MM.1S (cell line): ENCODE results near the gene BDKRB1.

Experiments
- DNase-seq: peaks from one replicate; pipeline ENCODE4 v3.0.0-alpha.2; 2015
- H2AFZ ChIP-seq: fragments of 300-600 bp; sonication (generic); 2 replicates; pipeline ENCODE4 v1.6.0; 2016; ENCODE audit warnings: antibody characterized with exemption, low read length
- H3F3A ChIP-seq: fragments of 300-600 bp; sonication (generic); 2 replicates; pipeline ENCODE4 v1.6.1; 2016; ENCODE audit warnings: mild to moderate bottlenecking, antibody characterized with exemption, low read length, moderate library complexity, mixed read lengths; ENCODE audit not compliant: insufficient read depth
- H3K27ac ChIP-seq: fragments of 300-600 bp; sonication (generic); 2 replicates; pipeline ENCODE4 v1.5.1; 2016; ENCODE audit warnings: mild to moderate bottlenecking, low read length
- H3K27me3 ChIP-seq: fragments of 300-600 bp; sonication (generic); replicated peaks from 2 replicates; pipeline ENCODE4 v1.6.0; 2016; ENCODE audit warnings: low read length; ENCODE audit not compliant: insufficient read depth
- H3K36me3 ChIP-seq: fragments of 300-600 bp; sonication (generic); replicated peaks from 2 replicates; pipeline ENCODE4 v1.6.1; 2016; ENCODE audit warnings: mild to moderate bottlenecking, low read length, mixed read lengths; ENCODE audit not compliant: insufficient read depth
- H3K4me1 ChIP-seq: fragments of 300-600 bp; sonication (generic); 2 replicates; pipeline ENCODE4 v1.6.1; 2016; ENCODE audit warnings: low read length, mixed read lengths
- H3K4me2 ChIP-seq: fragments of 300-600 bp; sonication (generic); 2 replicates; pipeline ENCODE4 v1.6.0; 2016; ENCODE audit warnings: low read depth, low read length
- H3K4me3 ChIP-seq: fragments of 300-600 bp; sonication (generic); 2 replicates; pipeline ENCODE4 v1.5.1; 2016; ENCODE audit warnings: low read length, mixed read lengths
- H3K79me2 ChIP-seq: fragments of 300-600 bp; sonication (generic); 2 replicates; pipeline ENCODE4 v1.6.1; 2016; ENCODE audit warnings: mixed run types, low read length, mixed read lengths
- H3K9ac ChIP-seq: fragments of 300-600 bp; sonication (generic); 2 replicates; pipeline ENCODE4 v1.6.1; 2016; ENCODE audit warnings: low read length, mixed read lengths
- H3K9me2 ChIP-seq: fragments of 300-600 bp; sonication (generic); replicated peaks from 2 replicates; pipeline ENCODE4 v1.6.1; 2016; ENCODE audit warnings: mild to moderate bottlenecking, low read length, mixed read lengths; ENCODE audit not compliant: insufficient read depth
- H3K9me3 ChIP-seq: fragments of 300-600 bp; sonication (generic); replicated peaks from 2 replicates; pipeline ENCODE4 v1.6.1; 2016; ENCODE audit warnings: mild to moderate bottlenecking, low read length, mixed read lengths; ENCODE audit not compliant: insufficient read depth
- H4K20me1 ChIP-seq: fragments of 300-600 bp; sonication (generic); 2 replicates; pipeline ENCODE4 v1.6.1; 2016; ENCODE audit warnings: mild to moderate bottlenecking, low read length, moderate library complexity, mixed read lengths; ENCODE audit not compliant: insufficient read depth
- EZH2 ChIP-seq: fragments of 300-600 bp; sonication (generic); optimal IDR thresholded peaks from 2 replicates; pipeline ENCODE3; 2017; ENCODE audit warnings: low read depth, mild to moderate bottlenecking, antibody characterized with exemption, low read length, mixed read lengths
- EZH2phosphoT487 ChIP-seq: fragments of 300-600 bp; sonication (generic); IDR thresholded peaks from 2 replicates; pipeline ENCODE4 v1.6.1; 2018; ENCODE audit warnings: antibody characterized with exemption, low read length
- TF ChIP-seq, protein P1 (sequence below): fragments of 300-600 bp; sonication (generic); IDR thresholded peaks from 2 replicates; pipeline ENCODE4 v1.5.1; 2016; ENCODE audit warnings: antibody characterized with exemption, low read length, mixed read lengths

BDKRB1 gene

DNA sequence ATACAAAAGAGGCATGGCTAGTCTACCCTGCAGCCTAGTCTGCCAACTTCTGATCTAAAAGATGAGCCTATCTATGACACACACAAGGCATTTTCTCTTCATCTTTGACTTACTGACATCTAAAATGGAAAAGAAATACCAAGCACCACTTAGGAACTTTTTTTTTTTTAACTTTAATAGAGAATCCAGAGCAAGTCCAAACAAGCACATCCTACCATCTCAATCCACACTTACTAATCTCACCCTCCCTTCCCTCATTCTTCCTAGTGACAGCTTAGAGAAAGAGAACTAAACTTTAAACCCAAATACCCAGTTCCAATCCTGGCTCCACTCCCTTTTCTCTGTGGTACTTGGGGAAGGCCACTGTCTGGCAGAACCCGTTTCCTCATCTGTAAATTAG is 31.8 kb downstream of the BDKRB1 start:
- Histone ChIP-seq H3K36me3 (no peaks in the 10 kb centered on the region), H2AFZ (no peak overlapping the region), H3K4me1 (no peaks in the 10 kb centered on the region), H3K4me2 (no peak overlapping the region), H3K9me3 (no peaks in the 10 kb centered on the region), H3K79me2 (no peaks in the 10 kb centered on the region), H3K9me2 (no peaks in the 10 kb centered on the region), H3F3A (no peaks in the 10 kb centered on the region), H3K4me3 (no peak overlapping the region), H3K9ac (no peak overlapping the region), H4K20me1 (no peaks in the 10 kb centered on the region), H3K27me3 (no peaks in the 10 kb centered on the region), H3K27ac (no peak overlapping the region)
- DNase-seq = no peak
- TF ChIP-seq EZH2phosphoT487 (no peak), EZH2 (no peak)
- TF ChIP-seq, protein P1, sequence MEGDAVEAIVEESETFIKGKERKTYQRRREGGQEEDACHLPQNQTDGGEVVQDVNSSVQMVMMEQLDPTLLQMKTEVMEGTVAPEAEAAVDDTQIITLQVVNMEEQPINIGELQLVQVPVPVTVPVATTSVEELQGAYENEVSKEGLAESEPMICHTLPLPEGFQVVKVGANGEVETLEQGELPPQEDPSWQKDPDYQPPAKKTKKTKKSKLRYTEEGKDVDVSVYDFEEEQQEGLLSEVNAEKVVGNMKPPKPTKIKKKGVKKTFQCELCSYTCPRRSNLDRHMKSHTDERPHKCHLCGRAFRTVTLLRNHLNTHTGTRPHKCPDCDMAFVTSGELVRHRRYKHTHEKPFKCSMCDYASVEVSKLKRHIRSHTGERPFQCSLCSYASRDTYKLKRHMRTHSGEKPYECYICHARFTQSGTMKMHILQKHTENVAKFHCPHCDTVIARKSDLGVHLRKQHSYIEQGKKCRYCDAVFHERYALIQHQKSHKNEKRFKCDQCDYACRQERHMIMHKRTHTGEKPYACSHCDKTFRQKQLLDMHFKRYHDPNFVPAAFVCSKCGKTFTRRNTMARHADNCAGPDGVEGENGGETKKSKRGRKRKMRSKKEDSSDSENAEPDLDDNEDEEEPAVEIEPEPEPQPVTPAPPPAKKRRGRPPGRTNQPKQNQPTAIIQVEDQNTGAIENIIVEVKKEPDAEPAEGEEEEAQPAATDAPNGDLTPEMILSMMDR = no peak

DNA sequence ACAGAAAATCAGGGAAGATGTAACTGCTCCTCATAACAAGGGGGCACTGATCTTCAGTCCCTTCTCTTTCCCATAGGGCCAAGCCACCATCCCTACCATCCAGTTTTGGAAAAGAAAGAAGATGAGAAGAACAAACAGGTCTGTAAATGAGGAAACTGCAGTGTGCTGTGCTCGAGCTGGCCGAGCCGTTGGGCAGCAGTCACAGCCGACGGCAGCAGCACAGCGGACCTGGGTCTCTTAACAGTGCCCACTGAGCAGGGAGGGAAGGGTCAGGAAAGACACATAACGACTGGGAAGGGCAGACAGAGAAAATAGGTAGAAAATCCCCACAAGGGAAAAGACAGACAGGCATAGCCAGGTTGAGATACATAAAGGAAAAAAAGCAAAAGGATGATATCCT is 38.2 kb downstream of the BDKRB1 start:
- H2AFZ ChIP-seq = no peak overlapping the region
- H3K36me3 ChIP-seq = no peaks in the 10 kb centered on the region
- H3F3A ChIP-seq = no peaks in the 10 kb centered on the region
- H3K4me1 ChIP-seq = no peaks in the 10 kb centered on the region
- H3K9me2 ChIP-seq = no peaks in the 10 kb centered on the region
- no peaks in the 10 kb centered on the region for H4K20me1 ChIP-seq
- no peak overlapping the region for H3K9ac ChIP-seq
- no peak overlapping the region for H3K4me2 ChIP-seq
- TF ChIP-seq EZH2 (no peak), EZH2phosphoT487 (no peak)
- TF ChIP-seq, protein P1 = no peak
- H3K4me3 ChIP-seq = no peak overlapping the region
- no peaks in the 10 kb centered on the region for H3K9me3 ChIP-seq
- H3K27me3 ChIP-seq = no peaks in the 10 kb centered on the region
- no peak overlapping the region for H3K27ac ChIP-seq
- no peaks in the 10 kb centered on the region for H3K79me2 ChIP-seq
- no peak for DNase-seq

DNA sequence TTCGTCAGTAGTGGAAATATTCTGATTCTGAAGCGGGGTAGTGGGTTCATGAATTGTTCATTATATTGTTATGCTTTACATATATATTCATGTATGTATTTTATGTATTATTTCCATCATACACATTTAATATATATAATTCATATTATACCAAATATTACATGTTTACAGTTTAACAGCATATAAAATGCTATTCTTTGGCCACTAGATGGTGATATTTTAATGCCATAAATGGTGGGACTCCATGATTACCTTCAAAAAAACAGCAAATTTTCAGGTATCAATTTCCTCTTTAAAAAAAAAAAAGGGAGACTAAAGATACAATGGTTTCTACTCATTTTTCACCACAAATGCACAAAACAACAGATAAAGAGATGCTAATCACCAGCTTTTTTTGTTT is 41.0 kb downstream of the BDKRB1 start:
- no peaks in the 10 kb centered on the region for H4K20me1 ChIP-seq
- H3K27me3 ChIP-seq = no peaks in the 10 kb centered on the region
- no peaks in the 10 kb centered on the region for H3K79me2 ChIP-seq
- no peaks in the 10 kb centered on the region for H3K36me3 ChIP-seq
- TF ChIP-seq, protein P1 = no peak; the same call in 1 of the 2 replicates
- no peak for TF ChIP-seq EZH2phosphoT487
- no peak for TF ChIP-seq EZH2
- no peak overlapping the region for H3K4me2 ChIP-seq
- no peak overlapping the region for H3K4me3 ChIP-seq
- H2AFZ ChIP-seq = no peak overlapping the region
- H3F3A ChIP-seq = no peaks in the 10 kb centered on the region
- no peaks in the 10 kb centered on the region for H3K9me2 ChIP-seq
- no peaks in the 10 kb centered on the region for H3K9me3 ChIP-seq
- DNase-seq = peak; percentile 12
- no peak overlapping the region for H3K9ac ChIP-seq
- no peak overlapping the region for H3K27ac ChIP-seq
- H3K4me1 ChIP-seq = no peaks in the 10 kb centered on the region
